LNCAP (cell line): Measurements from ENCODE around the gene PBX1.

ENCODE experiments used
- TF ChIP-seq, protein P1 (sequence below): fragments of 450-650 bp; IDR thresholded peaks from 2 replicates; pipeline ENCODE4 v1.5.1; 2017; ENCODE audit warnings: mild to moderate bottlenecking

PBX1 gene

DNA sequence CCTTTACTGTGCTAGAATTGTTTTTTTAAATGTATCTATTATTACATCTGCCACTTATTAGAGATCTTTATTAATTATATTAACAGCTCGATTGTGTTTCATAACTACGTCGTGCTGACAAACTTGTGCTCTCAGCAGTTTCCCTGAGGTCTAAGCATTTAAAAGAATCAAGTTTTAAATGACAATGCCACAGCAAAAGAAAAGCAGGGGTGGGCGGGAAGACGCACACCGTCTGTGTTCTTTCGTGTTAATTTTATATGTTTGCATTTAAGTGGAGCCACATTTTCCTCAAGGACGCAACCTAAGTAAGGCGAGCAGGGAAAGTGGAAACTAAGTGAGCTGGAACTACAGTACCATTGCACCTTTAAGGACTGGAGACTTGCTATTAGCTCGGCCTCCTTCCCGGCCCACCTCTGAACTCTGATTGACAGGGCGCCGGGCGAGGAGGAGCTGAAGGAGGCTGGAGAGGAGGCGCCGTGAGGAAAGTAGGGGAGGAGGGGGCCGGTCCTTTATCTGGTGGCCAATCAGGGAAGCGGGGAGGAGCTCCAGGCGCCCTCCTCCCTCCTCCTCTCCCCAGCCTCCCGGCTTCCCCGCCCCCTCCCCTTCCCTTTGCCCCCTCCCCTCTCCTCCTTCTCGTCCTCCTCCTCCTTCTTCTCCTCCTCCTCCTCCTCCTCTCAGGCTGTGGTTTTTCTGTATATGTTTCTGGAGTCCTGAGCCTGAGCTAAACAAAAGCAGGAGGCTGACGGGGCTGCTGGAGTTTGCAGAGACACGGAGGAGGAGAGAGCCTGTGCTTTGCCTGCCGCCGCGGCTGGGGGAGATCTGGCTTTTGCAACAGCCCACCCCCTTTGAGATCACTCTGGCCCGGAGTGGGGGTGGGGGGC, at the start of gene PBX1:
PBX1 (plus strand) TSS at position 724 of the 881 bp plus-strand sequence.
- TF ChIP-seq, protein P1, sequence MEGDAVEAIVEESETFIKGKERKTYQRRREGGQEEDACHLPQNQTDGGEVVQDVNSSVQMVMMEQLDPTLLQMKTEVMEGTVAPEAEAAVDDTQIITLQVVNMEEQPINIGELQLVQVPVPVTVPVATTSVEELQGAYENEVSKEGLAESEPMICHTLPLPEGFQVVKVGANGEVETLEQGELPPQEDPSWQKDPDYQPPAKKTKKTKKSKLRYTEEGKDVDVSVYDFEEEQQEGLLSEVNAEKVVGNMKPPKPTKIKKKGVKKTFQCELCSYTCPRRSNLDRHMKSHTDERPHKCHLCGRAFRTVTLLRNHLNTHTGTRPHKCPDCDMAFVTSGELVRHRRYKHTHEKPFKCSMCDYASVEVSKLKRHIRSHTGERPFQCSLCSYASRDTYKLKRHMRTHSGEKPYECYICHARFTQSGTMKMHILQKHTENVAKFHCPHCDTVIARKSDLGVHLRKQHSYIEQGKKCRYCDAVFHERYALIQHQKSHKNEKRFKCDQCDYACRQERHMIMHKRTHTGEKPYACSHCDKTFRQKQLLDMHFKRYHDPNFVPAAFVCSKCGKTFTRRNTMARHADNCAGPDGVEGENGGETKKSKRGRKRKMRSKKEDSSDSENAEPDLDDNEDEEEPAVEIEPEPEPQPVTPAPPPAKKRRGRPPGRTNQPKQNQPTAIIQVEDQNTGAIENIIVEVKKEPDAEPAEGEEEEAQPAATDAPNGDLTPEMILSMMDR, result no peak

- TF ChIP-seq, protein P1, result peak; percentile 34; the same call in 1 of the 2 replicates
These were observed 48.5 kb upstream of the PBX1 start for GRCh38 chr1:164510435-164510834.

DNA sequence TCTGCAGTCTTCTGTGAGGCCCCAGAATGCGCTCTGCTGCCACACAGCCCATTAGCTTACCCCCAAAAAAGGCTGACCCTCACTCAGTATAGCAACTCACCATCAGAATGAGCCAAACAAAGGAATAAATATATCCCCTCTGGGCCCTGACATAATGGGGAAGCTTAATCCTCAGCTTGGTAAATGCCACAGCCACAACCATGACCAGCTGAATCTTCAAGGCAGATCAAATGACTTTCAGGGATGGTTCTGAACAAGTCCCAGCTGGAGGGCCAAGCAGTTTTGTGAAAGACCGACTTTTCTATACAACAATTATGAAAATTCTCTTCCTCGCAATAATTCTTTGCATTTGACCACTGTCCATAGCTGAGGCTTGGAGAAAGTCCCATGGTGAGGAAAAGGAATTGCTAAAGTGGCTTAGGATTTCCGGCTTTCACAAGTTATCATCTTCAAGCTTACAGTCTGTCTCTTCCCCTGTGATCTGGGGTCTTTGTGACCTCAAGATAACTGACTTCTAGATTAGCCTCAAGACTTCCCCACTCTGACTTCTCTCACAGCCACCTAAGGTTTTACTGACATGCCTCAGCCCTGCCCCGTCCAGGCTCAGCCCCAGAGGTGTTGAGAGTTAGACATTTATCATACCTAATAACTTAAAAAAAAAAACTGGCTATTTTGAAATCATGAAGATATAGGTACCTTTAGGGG, 47.8 kb upstream of the PBX1 start:
- TF ChIP-seq, protein P1, result no peak

DNA sequence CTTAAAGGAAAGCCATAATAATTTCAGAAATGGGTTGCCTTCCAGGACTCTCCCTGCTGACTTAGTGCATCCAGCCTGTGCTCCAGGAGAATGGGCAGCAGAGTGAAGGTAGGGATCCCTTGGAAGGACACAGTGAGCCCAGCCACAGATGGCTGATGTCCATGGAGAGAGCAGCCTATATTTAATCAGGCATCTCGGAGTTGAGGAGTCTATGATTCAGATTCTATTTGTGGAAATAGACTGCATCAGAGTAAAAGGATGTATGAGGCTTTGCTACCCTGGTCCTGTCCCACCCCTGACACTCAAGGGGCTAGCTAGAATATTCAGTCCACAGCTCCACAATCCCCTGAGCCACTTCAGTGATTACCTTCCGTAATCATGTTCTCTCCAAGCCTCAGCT, 43.8 kb upstream of the PBX1 start:
- TF ChIP-seq, protein P1, result no peak

- TF ChIP-seq, protein P1, result no peak
These were observed 43.2 kb upstream of the PBX1 start for GRCh38 chr1:164515711-164516331.

- TF ChIP-seq, protein P1, result no peak
These were observed 42.4 kb upstream of the PBX1 start for GRCh38 chr1:164516591-164516990.

DNA sequence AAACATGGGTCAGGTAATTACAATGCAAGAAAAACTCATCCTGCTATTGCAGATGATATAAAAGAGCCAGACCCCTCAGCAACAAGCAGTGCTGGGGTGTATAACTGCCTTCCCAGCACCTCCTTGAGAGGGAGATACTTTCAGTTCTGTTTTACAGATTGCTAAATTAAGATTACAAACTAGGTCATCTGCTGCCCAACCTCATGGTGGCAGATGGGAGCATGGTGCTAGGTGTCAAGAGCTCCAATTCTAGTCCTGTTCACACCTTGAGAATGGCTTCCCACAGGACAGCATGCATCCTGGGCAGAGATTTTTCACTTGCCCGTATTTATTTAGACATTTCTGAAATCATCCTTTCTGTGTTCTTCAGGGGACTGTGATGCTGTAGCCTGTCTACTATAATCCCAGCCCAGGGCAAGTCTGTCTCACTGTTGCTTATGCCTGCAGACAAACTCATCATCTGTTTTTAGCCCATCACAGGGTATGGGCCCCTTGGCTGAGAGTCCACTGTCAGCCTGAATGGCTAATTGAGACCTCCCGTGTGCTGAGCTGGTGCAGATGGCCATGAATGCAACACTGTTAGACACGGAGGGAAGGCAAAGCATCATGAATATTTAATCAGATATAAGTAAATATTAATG, 40.2 kb upstream of the PBX1 start:
- TF ChIP-seq, protein P1, result no peak
